ENCODE data around the gene ARL9. TPM values are rescaled to one million over a fixed set of nuclear protein-coding genes. Genes with fewer than 3 reads are reported as not detected.
A peak's percentile ranks its signal among the peaks of the same experiment; 100 is the strongest.

ARL9 gene
- total RNA-seq, 1 donor from 2014 or later: not detected

GRCh38 chr4:56531823-56532222 is 26.2 kb downstream of the ARL9 start:
- DNase-seq: no peak

- no peak for DNase-seq
Observed at GRCh38 chr4:56532239-56532638, 26.6 kb downstream of the ARL9 start.

DNA sequence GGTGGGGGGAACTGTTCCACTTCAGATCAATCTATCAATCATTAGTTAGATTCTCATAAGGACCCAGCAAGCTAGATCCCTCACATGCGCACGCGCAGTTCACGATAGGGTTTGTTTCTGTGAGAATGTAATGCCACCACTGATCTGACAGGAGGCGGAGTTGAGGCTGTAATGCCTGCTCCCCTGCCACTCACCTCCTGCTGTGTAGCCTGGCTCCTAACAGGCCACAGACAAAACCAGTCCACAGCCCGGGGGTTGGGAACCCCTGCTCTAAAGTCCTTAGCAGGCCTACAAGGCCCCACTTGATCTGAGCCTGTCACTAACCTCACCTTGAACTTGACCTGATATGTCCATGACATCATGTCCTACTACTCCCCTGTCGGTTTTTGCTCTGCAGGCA is 30.3 kb downstream of the ARL9 start:
- no peak for DNase-seq

- no peak for DNase-seq
Observed at GRCh38 chr4:56537147-56537546, 31.6 kb downstream of the ARL9 start.

- DNase-seq: no peak
Observed at GRCh38 chr4:56540826-56541225, 35.2 kb downstream of the ARL9 start.

GRCh38 chr4:56544573-56545131 is 39.1 kb downstream of the ARL9 start:
- DNase-seq: peak; percentile 91

- no peak for DNase-seq
Observed at GRCh38 chr4:56550642-56551041, 45.1 kb downstream of the ARL9 start.

DNA sequence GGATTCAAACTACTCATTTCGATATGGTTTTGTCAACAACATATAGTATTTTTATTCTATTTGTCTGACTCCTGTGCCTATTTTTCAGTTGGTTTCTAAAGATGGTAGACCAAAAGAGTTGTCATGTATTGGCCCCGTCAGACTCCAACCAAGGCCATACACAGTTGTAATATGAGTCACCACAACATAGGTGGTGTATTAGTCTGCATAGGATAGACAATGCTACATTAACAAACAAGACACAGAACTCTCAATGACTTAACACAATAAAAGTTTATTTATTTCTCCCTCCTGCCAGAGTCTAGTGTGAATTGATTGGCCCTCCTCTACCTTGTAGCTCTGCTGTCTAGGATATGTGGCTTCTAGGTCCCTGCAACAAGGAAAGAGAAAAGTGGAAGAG is 45.9 kb downstream of the ARL9 start:
- DNase-seq: no peak

- no peak for DNase-seq
Observed at GRCh38 chr4:56552273-56552672, 46.7 kb downstream of the ARL9 start.

- no peak for DNase-seq
Observed at GRCh38 chr4:56570041-56570440, 64.5 kb downstream of the ARL9 start.

Other genes starting within 250 kb of the ARL9 start
- 15.4 TPM for gene AASDH, start 118.3 kb upstream of the ARL9 start, total RNA-seq
- gene PPAT, start 70.2 kb upstream of the ARL9 start, total RNA-seq: 11.6 TPM
- 32.1 TPM for gene PAICS, start 69.5 kb upstream of the ARL9 start, total RNA-seq
- 43.3 TPM for gene SRP72, start 38.2 kb upstream of the ARL9 start, total RNA-seq
- gene HOPX, start 175.5 kb downstream of the ARL9 start, total RNA-seq: 60.1 TPM

Measured in tongue (tissue), 2 donors.